HepG2 (cell line): ENCODE results near the gene CDC40. TPM values are rescaled to one million over a fixed set of nuclear protein-coding genes. Genes with fewer than 3 reads are reported as not detected.

Experiments used
- CEBPB ChIP-seq: IDR thresholded peaks from 2 replicates; pipeline ENCODE4 v1.6.1; 2011; ENCODE audit warnings: low read depth, low read length, improper control_type of control experiment, borderline replicate concordance
- HNF4A ChIP-seq: sonication (generic); formaldehyde crosslinking; IDR thresholded peaks from 2 replicates; pipeline ENCODE4 v1.4.0; 2020; ENCODE audit warnings: missing genetic modification reagents
- HNRNPK ChIP-seq: fragments of 200-400 bp; formaldehyde crosslinking; IDR thresholded peaks from 2 replicates; pipeline ENCODE4 v1.6.1; 2018; ENCODE audit warnings: low read length, low read depth, moderate library complexity, mild to moderate bottlenecking; ENCODE audit not compliant: poor library complexity, severe bottlenecking
- MAF1 ChIP-seq: sonication (generic); formaldehyde crosslinking; IDR thresholded peaks from 2 replicates; pipeline ENCODE4 v1.5.0; 2020; ENCODE audit warnings: missing genetic modification reagents, borderline replicate concordance
- NFYC ChIP-seq: IDR thresholded peaks from 2 replicates; pipeline ENCODE4 v1.6.1; 2016; ENCODE audit warnings: missing genetic modification reagents, missing compliant biosample characterization
- ZFP36L1 ChIP-seq: sonication (generic); formaldehyde crosslinking; IDR thresholded peaks from 2 replicates; pipeline ENCODE4 v1.8.0; 2022; ENCODE audit warnings: mild to moderate bottlenecking, missing genetic modification reagents, moderate library complexity
- ZNF264 ChIP-seq: sonication (generic); formaldehyde crosslinking; IDR thresholded peaks from 2 replicates; pipeline ENCODE4 v1.4.0; 2020; ENCODE audit warnings: missing genetic modification reagents
- ZNF543 ChIP-seq: sonication (generic); formaldehyde crosslinking; IDR thresholded peaks from 2 replicates; pipeline ENCODE4 v1.4.0; 2020; ENCODE audit warnings: mild to moderate bottlenecking, missing genetic modification reagents
- ZNF652 ChIP-seq: IDR thresholded peaks from 2 replicates; pipeline ENCODE4 v1.6.1; 2016; ENCODE audit warnings: low read depth, borderline replicate concordance
- polyA plus RNA-seq, 8 experiments: library from polyadenylated mRNA; depleted of rRNA in 3 of 8; stranded (reverse) in 7 of 8; unstranded in 1 of 8; fragments of >200 nt; fragmentation: Illumina TruSeq in 4 of 8; extraction: Trizol in 4 of 8; gene quantifications; 2 replicates each; pipeline versions ENCODE4 v1.2.1 to v1.2.3, GENCODE V29; 2011 to 2016; ENCODE audit warnings: low read depth in 4 of 8, missing spikeins in 1 of 8, mixed read lengths in 1 of 8; ENCODE audit not compliant: insufficient read depth in 1 of 8
- total RNA-seq, 5 experiments: library from RNA; depleted of rRNA; stranded (reverse); fragments of >200 nt; fragmentation: Illumina TruSeq; extraction: Trizol; gene quantifications; 2 replicates each; pipeline ENCODE4 v1.2.3, GENCODE V29; 2016; ENCODE audit warnings: low read depth in 1 of 5
- TF ChIP-seq, protein P1 (sequence below): sonication (generic); formaldehyde crosslinking; IDR thresholded peaks from 2 replicates; pipeline ENCODE4 v1.4.0; 2020; ENCODE audit warnings: mild to moderate bottlenecking, missing genetic modification reagents
- TF ChIP-seq, protein P2 (sequence below): sonication (generic); formaldehyde crosslinking; conservative IDR thresholded peaks from 2 replicates; pipeline ENCODE4 v1.8.0; 2022; ENCODE audit warnings: mild to moderate bottlenecking, moderate library complexity, missing genetic modification reagents
- TF ChIP-seq, protein P3 (sequence below): sonication (generic); formaldehyde crosslinking; IDR thresholded peaks from 2 replicates; pipeline ENCODE4 v1.4.0; 2020; ENCODE audit warnings: missing genetic modification reagents
- TF ChIP-seq, protein P4 (sequence below): sonication (generic); formaldehyde crosslinking; IDR thresholded peaks from 2 replicates; pipeline ENCODE4 v1.4.0; 2020; ENCODE audit warnings: mild to moderate bottlenecking, missing genetic modification reagents
- TF ChIP-seq, protein P5 (sequence below), 2 experiments: sonication (generic) in 1 of 2; formaldehyde crosslinking in 1 of 2; IDR thresholded peaks; 2 replicates each; pipeline versions ENCODE4 v1.4.0 to v1.6.1; 2018 to 2020; ENCODE audit warnings: missing genetic modification reagents in 2 of 2, borderline replicate concordance in 1 of 2, low read depth in 1 of 2, mild to moderate bottlenecking in 1 of 2, missing biosample characterization in 1 of 2

The CDC40 gene
- total and polyA plus RNA-seq, 2 of the 13 experiments (the other 11 are each of a cell fraction or from before 2014, with no cell fraction given), result 11.4 to 21.5 TPM

DNA sequence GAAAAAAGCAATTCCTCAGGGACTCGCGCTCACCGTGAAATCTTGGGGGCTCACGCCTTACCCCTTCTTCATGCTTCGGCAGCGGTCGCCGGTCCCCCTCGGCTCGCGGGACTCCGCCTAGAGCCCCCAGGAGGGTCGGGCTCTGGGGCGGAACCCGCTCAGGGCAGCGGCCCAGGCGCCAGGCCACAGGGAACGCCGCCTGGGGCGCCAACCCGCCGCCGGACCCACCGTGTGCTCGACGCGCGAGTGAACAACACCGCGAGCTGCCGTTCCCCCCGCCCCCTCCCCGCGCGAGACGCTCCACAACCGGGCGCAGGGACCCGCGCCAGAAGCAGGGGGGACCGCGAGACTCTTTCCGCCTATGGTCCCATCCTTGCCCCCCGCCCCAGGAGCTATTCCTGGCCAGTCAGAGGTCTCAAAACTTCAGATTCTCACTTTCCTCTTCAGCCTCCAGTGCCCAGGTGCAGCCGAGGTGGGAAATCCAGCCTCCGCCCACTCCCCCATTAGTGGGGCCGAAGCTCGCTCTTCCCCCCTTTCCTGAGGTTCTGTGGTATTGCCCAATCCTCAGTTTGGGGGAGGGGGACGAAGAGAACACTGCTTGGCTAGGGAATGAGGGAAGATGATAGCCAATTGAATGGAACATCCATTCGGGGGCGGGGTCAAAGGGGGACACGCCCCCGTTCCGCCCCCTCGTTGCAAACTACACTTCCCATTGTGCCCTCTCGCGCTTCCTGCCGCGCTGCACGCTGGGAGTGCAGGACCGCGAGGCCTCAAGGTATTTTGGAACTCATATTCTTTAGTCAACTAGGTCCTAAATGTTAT lies 610 bp upstream of the CDC40 start, which contains the start of gene WASF1 (continued):
- TF ChIP-seq, protein P1, sequence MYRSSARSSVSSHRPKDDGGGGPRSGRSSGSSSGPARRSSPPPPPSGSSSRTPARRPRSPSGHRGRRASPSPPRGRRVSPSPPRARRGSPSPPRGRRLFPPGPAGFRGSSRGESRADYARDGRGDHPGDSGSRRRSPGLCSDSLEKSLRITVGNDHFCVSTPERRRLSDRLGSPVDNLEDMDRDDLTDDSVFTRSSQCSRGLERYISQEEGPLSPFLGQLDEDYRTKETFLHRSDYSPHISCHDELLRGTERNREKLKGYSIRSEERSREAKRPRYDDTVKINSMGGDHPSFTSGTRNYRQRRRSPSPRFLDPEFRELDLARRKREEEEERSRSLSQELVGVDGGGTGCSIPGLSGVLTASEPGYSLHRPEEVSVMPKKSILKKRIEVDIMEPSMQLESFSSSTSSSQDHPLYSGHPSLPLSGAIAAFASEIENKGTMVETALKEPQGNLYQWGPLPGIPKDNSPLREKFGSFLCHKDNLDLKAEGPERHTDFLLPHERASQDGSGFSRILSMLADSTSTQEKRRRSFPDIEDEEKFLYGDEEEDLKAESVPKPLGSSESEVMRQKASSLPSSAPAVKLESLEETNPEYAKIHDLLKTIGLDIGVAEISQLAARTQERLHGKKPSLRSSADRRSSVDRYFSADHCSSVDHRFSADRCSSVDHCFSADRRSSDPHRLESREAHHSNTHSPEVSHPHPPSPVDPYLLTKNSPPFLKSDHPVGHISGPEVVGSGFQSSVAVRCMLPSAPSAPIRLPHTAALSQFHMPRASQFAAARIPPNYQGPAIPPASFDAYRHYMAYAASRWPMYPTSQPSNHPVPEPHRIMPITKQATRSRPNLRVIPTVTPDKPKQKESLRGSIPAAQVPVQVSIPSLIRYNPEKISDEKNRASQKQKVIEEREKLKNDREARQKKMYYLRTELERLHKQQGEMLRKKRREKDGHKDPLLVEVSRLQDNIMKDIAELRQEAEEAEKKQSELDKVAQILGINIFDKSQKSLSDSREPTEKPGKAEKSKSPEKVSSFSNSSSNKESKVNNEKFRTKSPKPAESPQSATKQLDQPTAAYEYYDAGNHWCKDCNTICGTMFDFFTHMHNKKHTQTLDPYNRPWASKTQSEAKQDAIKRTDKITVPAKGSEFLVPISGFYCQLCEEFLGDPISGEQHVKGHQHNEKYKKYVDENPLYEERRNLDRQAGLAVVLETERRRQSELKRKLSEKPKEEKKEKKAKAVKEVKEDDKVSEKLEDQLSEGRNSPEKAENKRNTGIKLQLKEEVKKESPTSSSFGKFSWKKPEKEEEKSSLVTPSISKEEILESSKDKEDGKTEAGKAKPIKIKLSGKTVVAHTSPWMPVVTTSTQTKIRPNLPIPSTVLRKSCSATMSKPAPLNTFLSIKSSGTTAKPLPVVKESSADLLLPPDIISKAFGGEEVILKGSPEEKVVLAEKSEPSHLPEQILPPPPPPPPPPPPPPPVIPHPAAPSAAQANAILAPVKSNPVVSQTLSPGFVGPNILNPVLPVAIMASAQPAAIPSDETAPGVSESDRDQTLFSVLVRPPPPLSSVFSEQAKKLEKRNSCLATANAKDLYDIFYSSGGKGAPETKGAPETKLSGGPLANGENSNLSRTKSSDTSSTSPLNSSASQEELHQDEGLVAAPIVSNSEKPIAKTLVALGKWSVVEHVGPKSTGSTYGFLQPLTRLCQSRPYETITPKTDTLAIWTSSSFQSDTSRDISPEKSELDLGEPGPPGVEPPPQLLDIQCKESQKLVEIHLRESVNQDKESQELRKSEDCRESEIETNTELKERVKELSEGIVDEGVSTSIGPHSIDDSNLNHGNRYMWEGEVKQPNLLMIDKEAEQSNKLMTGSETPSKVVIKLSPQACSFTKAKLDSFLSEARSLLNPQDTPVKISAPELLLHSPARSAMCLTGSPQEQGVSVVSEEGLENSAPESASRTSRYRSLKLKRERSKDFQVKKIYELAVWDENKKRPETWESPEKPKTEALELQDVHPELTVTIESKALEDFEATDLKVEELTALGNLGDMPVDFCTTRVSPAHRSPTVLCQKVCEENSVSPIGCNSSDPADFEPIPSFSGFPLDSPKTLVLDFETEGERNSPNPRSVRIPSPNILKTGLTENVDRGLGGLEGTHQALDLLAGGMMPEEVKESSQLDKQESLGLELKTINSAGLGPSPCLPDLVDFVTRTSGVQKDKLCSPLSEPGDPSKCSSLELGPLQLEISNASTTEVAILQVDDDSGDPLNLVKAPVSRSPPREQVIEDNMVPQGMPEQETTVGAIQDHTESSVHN, result no peak
- TF ChIP-seq ZNF543, result 0 out of 2 replicates have a peak, but pooled peaks have one; percentile 46
- peak; percentile 76 for TF ChIP-seq HNRNPK
- TF ChIP-seq, protein P2, sequence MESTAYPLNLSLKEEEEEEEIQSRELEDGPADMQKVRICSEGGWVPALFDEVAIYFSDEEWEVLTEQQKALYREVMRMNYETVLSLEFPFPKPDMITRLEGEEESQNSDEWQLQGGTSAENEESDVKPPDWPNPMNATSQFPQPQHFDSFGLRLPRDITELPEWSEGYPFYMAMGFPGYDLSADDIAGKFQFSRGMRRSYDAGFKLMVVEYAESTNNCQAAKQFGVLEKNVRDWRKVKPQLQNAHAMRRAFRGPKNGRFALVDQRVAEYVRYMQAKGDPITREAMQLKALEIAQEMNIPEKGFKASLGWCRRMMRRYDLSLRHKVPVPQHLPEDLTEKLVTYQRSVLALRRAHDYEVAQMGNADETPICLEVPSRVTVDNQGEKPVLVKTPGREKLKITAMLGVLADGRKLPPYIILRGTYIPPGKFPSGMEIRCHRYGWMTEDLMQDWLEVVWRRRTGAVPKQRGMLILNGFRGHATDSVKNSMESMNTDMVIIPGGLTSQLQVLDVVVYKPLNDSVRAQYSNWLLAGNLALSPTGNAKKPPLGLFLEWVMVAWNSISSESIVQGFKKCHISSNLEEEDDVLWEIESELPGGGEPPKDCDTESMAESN (CRISPR knock-in tag), result no peak
- TF ChIP-seq, protein P3, sequence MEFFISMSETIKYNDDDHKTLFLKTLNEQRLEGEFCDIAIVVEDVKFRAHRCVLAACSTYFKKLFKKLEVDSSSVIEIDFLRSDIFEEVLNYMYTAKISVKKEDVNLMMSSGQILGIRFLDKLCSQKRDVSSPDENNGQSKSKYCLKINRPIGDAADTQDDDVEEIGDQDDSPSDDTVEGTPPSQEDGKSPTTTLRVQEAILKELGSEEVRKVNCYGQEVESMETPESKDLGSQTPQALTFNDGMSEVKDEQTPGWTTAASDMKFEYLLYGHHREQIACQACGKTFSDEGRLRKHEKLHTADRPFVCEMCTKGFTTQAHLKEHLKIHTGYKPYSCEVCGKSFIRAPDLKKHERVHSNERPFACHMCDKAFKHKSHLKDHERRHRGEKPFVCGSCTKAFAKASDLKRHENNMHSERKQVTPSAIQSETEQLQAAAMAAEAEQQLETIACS (CRISPR knock-in tag), result 0 out of 2 replicates have a peak, but pooled peaks have one; percentile 26
- TF ChIP-seq ZFP36L1, result peak; percentile 64; the same call in 1 of the 2 replicates
- TF ChIP-seq NFYC, result no peak; the same call in none of the 2 replicates
- peak; percentile 98 for TF ChIP-seq CEBPB
- no peak for TF ChIP-seq ZNF264
- TF ChIP-seq, protein P4, sequence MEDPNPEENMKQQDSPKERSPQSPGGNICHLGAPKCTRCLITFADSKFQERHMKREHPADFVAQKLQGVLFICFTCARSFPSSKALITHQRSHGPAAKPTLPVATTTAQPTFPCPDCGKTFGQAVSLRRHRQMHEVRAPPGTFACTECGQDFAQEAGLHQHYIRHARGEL (CRISPR knock-in tag), result no peak
- no peak; the same call in 1 of the 2 replicates for TF ChIP-seq HNF4A (CRISPR knock-in tag)
- TF ChIP-seq ZNF652 (CRISPR knock-in tag), result no peak
- TF ChIP-seq, protein P5, sequence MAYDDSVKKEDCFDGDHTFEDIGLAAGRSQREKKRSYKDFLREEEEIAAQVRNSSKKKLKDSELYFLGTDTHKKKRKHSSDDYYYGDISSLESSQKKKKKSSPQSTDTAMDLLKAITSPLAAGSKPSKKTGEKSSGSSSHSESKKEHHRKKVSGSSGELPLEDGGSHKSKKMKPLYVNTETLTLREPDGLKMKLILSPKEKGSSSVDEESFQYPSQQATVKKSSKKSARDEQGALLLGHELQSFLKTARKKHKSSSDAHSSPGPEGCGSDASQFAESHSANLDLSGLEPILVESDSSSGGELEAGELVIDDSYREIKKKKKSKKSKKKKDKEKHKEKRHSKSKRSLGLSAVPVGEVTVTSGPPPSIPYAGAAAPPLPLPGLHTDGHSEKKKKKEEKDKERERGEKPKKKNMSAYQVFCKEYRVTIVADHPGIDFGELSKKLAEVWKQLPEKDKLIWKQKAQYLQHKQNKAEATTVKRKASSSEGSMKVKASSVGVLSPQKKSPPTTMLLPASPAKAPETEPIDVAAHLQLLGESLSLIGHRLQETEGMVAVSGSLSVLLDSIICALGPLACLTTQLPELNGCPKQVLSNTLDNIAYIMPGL (CRISPR knock-in tag; IDR thresholded peaks at IDR 0.05; ENCODE audit: borderline replicate concordance in 1 of 2, low read depth in 1 of 2), result peak; percentile 72 to 76
- 0 out of 2 replicates have a peak, but pooled peaks have one; percentile 41 for TF ChIP-seq MAF1
